RWPE1 (cell line): ENCODE data around the gene HCRT.
A peak's percentile ranks its signal among the peaks of the same experiment; 100 is the strongest.

ENCODE experiments used
- CTCF ChIA-PET: fragments of 350-600 bp; sonication (Branson Sonifier 250); formaldehyde crosslinking; extraction: SDS; loops from one replicate; lab custom pipeline; 2021; lab: Yijun Ruan, JAX
- POLR2A ChIA-PET: fragments of 400-600 bp; formaldehyde crosslinking; extraction: SDS; loops from one replicate; lab custom pipeline; 2020; ENCODE audit warnings: antibody characterized with exemption; ENCODE audit not compliant: low non-redundant PET; lab: Yijun Ruan, JAX
- DNase-seq: peaks from one replicate; pipeline ENCODE4 v3.0.0; 2012; ENCODE audit warnings: low spot score
- H3K27ac ChIP-seq: fragments of 450-650 bp; 2 replicates; pipeline ENCODE4 v1.5.1; 2017
- CTCF ChIP-seq: fragments of 450-650 bp; conservative IDR thresholded peaks from 2 replicates; pipeline ENCODE4 v1.5.1; 2017; ENCODE audit warnings: low read depth, mild to moderate bottlenecking

Gene HCRT

GRCh38 chr17:42135151-42135550 lies 50.1 kb downstream of the HCRT start:
- H3K27ac ChIP-seq = peak overlapping the region; percentile 67; the same call in 1 of the 2 replicates
- ChIA-PET POLR2A (no interaction called here), CTCF (no interaction called here)
- TF ChIP-seq CTCF = no peak
- DNase-seq = no peak
